Hindlimb muscle (tissue), 1 donor: ENCODE data around the gene RSPO1. TPM values are rescaled to one million over a fixed set of nuclear protein-coding genes. Genes with fewer than 3 reads are reported as not detected.
"Not testable (repeated sequence)": the region's sequence is repeated elsewhere in the genome, so short reads cannot be mapped to it uniquely, and the experiment has no call there.

ENCODE experiments used
- DNase-seq: peaks from one replicate; pipeline ENCODE4 v3.0.0-alpha.2; 2013
- polyA plus RNA-seq: library from polyadenylated mRNA; unstranded; fragments of 120-200 nt; gene quantifications from one replicate; pipeline ENCODE4 v1.2.1, GENCODE V29; 2013; ENCODE audit not compliant: insufficient read length

RSPO1 gene, protein sequence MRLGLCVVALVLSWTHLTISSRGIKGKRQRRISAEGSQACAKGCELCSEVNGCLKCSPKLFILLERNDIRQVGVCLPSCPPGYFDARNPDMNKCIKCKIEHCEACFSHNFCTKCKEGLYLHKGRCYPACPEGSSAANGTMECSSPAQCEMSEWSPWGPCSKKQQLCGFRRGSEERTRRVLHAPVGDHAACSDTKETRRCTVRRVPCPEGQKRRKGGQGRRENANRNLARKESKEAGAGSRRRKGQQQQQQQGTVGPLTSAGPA
- not detected for polyA plus RNA-seq

DNA sequence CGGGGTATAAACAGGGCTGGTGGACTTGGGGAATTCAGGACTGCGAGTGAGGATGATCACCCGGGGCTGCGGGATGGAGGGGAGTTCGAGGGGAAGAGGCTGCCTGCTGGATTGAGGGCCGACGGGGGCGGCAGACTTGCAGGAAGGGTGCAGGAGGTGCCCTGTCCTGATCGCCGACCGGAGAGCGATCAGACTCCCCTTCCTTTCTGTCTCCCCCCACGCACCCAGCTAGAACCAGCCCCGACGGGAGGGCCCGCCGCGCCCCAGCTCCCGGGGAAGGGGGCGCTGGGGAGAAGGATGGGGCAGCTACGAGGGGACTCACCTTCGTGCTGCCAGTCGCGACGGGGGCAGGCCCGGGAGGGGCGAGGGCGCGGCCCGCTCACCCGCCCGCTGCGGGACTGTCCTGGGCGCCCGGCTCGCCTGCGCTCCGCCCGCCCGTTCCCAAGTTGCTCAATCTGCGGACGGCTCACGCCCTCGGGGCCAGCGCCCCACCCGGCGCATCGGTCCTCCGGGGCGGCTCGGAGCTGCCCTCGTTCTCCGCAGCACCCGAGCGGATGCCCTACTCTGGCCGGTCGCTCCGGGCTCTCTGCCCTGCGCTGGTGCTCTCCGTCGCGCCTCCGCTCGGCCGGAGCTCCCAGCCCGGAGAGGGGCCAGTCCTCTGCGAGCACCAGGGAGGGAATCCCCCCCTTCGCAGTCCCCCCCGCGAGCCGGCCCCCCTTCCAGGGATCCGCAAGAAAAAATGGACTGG, at the start of gene RSPO1:
TSS of gene RSPO1 (minus strand) at position 649 of the 748 bp plus-strand sequence. CDS start 5,231 bp downstream, outside the sequence.
- peak; percentile 6 for DNase-seq

DNA sequence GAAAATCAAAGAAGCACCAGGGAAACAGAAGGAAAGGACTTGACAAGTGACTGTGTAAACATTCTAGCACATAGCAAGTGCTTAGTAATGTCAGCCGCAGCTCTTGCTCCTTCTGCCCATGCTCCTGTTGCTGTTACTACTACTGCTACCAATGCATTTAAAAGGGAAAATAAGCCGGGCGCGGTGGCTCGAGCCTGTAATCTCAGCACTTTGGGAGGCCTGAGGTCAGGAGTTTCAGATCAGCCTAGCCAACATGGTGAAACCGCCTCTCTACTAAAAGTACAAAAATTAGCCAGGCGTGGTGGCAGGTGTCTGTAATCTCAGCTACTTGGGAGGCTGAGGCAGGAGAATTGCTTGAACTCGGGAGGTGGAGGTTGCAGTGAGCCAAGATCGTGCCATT, 49.5 kb upstream of the RSPO1 start:
- not testable (repeated sequence) for DNase-seq

DNA sequence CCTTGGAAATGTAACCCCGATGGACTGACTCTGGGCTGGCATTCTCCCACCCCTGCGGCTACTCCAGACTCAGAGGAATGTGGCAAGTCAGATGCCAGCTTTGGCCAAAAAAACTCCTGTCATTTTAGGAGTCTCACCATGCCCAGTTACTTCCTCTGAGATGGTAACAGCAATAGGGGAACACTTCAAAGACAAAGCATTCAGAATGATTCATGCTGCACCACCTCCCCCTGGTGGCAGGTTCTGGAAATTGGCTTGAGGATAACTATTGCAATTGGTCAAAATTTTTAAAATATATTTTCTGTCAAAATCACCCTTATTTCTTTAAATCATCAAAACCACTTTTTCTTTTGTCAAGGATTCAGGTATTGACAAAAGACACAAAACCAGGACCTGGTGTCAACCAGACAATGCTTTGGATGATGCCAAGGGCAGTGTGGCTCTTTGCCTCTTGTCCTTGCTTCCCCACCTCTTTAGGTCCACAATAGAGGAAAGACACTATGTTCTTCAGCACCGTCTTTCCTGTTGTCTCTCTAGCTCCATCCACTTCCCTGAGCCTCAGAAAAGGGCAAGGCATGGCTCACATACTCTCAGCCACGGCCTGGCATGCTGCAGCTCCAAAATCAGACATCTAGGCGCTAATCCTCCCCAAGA, 47.8 kb upstream of the RSPO1 start:
- DNase-seq = peak; percentile 63

DNA sequence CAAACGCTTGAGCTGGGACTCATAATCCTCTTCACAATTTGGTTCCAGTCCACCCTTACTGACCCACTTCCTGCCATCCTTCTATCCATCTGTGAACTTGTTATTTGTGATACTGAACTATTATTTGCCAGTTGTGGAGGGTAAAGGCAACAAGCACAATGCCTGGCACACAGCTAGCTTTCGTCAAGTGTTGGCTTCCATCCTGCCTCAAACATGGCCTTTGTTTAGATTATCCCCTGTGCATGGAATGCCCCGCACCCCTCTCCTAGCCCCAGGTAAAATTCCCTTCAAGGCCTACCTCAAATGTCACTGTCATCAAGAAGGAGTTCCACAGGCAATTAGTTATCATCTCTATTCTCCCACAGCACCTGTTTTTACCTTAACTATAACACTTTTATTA, 46.2 kb upstream of the RSPO1 start:
- no peak for DNase-seq

DNA sequence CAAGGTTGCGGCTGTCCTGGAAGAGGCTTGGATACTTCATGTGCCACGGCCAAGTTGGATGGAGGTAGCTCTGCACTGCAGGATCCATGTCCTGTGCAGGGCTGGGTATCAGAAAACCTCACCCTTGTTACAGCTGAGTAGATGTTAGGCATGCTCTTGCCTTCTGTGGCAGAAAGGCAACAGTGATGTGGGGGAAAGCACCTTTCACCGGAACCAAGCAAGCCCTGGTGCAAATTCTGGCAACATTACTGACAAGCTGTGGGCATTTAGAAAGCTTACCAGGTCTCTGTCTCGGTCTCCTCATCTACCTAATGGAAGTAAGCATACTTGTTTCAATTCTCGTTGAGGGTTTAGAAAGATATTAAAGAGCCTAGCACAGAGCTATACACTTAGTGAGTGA, 43.1 kb upstream of the RSPO1 start:
- no peak for DNase-seq

DNA sequence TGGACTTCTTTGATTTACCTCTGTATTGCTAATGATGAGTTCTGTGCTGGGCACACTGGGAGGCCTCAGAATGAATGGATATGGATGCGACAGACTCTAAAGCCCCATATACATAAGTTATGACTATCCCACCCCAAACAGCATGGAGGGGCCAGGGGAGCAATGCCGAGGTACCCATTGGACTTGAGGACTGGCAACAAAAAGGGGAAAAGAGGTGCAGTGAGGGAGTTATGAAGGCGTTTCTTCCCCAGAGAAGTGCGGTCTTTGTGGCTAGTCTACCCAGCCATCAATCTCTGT, 42.4 kb upstream of the RSPO1 start:
- DNase-seq = no peak

DNA sequence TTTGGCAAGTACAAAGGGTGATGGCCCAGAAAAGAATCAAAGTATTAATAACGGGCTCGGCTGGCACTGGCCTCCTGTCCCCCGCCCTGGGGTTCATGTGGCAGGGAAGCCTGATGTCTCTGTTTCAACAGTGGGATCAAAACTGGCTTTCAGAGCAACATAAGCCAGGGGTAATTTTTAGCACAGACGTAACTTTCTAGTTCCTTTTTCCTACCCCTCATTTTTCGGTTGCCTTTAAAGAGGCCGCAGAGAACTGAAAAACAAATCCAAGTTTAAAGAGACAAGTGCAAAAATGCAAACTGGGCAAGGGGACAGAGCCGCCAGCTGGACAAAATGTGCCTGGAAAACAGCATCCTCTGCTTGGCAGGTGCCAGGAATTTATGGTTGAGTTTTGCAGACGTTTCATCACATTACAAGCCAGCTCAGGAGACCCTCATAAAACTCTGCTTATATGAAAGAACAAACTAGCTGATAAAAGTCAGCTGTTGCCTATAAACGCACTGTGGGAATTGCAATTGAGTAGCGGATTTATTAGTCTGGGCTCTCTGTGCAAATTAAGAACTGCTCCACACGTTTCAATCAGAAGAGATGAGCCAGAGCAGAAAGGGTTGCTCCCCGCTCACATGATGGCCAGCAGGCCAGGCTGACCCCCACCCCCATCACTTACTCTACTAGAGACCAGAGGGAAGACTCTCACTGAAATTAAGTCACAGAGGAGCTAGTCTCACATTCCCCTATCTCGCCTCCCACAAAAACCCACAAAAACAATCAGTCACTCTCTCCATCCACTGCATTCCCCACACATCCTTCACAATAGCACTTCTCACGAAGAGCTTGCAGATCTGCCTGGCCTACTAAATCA, 41.8 kb upstream of the RSPO1 start:
- DNase-seq = peak; percentile 59

DNA sequence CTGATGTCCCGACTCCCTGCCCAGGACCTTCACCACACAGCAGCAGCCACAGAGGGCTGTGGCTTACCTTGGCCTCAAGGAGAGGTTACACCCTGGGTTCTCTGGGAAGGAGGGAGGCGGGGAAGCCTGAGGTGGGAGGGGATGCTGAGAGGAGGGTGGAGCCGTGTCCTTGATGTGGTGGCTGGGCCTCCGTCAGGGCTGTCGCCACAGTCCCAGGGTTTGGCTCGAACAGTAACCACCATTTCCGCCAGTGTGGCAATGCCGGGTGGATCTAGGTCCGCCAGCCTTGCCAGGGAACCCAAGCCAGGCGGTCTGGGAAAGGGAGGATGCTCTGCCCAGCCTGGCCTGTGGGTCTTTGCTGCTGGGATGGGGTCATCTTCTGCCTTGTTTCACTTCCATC, 39.2 kb upstream of the RSPO1 start:
- DNase-seq = no peak

DNA sequence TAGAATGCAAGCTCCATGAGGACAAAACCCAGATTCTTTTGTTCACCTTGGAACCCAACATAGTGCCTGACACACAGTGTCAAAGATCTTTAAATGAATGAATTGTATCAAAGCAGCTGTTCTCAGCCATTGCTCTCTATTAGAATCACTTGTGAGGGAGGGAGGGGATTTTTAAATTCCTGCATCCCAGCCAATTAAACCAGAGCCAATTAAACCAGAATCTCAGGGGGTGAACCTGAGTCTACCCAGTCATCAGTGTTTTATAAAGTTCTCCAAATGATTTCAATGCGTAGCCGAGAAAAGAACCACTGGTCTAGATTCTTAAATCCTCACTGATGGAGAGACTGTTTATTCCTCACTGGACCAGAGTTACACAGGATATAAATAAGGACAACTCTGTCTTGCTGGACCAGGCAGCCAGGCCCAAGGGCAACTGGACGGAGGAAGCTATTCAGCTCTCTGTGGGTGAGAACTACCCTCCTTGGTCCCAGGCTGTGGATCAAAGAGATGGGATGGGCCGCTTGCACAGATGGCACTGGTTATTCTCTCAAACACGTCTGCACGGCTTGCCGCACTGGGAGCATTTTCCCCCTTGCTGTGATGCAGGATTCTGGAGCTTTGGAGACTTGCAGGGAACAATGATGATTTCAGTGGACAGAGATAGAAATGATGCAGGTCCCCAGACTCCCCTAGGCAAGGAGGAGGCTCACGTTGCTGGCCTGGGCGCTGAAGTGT, 37.6 kb upstream of the RSPO1 start:
- no peak for DNase-seq

DNA sequence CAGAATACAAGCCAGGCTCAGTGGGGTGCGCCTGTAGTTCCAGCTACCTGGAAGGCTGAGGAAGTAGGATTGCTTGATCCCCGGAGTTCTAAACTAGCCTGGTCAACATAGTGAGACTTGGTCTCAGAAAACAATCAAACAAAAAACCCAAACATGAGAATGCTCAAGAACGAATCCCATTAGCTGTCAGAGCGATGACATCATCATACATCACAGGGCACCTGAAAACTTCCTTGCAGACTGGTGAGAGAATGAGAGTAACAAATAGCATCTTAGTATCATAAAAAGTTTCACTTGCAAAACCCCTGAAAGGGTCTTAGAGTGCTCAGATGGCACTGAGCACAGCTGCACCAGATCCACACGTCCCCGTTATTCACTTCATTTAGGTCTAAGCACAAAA, 36.6 kb upstream of the RSPO1 start:
- no peak for DNase-seq

DNA sequence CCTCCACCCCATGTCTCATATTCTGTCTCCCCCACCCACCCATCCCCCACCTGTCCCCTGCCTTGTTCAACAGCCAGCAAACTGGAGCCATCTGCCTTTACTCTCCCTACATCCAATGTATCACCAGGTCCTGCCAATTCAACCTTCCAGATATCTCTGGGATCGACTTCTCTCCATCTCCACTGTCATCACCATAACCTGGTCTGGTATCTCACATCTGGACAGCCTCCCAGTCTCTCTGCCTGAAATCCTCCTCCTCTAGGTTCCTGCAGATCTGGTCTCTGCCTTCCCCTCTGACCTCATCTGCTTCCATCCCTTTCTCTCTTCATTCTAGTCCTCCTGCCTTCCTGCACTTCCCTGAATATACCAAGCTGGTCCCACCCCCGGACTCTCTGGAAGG, 35.4 kb upstream of the RSPO1 start:
- no peak for DNase-seq

DNA sequence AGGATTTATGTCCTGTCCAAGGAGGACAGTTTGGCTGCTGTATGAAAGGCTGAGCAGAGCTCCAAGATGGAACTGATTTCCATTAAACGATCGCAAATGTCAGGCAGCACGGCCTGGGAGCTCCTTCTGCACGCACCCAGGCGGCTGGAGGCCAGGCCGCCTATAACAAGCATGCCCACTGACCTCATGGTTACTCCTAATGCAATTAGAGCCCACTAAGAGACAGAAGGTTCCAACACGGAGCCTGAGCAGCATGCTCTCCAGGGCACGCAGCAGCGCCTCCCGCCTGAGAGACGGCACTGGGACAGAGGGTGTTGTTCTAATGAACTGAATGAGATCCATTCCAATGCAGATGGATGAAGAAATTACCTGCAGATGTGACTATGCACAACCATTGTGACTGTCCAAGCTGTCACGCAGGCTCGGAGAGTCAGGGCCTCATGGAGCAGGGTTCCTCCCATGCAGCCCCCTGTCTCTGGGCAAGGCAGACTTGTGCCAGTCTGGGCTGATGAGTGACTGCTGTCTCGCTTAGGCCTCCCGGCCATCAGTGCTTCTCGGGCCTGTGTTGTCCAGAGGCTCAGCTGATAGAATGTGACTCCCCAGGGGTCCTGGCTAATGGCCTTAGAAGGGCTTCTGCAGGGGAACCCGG, 32.5 kb upstream of the RSPO1 start:
- peak; percentile 38 for DNase-seq

DNA sequence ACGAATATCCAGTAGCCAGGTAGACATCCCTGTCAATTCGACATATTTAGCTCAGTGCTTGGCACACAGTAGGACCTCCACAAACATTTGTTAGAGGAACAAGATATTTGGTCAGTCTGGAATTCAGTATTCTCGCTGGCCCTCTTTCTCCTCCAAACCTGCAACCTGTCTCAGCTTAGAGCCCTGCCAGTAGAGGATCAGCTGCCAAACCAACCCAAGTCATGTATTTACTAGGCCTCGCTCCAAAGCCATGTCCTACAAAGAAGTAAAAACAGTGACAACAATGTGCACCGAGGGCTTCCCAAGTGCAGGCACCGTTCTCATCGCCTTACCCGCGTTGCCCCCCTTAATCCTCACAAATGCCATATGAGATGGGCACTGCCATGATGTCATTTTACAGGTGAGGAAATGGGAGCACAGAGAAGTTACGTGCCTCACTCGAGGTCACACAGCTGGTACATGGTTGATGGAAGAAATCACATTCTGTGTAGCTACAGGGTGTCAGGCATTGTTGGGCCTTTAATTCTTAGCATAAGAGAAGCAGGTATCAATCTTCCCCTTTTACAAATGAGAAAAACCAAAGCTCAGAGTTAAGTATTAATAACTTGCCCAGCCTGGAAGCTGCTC, 31.7 kb upstream of the RSPO1 start:
- DNase-seq = no peak

DNA sequence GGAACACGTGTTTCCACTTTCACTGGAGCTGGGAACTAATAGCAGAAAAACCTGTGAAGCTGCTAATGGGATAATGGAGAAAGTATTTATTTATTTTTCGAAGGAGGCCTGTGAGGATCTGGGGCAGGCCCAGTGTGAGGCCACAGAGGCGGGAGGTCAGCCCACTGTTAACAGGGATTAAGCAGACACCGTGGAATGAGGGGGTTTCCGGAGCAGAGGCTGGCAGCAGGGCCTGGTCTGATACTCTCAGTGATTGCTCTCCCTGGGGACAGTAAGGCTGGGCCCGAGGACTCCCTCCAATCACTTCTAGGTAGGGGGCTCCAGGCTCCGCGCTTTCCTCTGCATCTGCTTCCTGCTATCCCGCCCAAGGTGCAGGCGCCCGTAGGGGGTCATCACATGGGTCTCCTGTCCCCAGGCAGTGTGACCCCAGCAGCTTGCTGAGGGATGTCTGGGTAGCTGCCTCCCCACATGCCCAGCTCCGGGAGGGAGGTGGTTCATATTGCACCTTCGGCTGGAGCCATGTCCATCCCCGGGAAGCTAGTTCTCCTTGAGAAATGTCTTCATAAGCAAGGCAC, 28.8 kb upstream of the RSPO1 start:
- no peak for DNase-seq

DNA sequence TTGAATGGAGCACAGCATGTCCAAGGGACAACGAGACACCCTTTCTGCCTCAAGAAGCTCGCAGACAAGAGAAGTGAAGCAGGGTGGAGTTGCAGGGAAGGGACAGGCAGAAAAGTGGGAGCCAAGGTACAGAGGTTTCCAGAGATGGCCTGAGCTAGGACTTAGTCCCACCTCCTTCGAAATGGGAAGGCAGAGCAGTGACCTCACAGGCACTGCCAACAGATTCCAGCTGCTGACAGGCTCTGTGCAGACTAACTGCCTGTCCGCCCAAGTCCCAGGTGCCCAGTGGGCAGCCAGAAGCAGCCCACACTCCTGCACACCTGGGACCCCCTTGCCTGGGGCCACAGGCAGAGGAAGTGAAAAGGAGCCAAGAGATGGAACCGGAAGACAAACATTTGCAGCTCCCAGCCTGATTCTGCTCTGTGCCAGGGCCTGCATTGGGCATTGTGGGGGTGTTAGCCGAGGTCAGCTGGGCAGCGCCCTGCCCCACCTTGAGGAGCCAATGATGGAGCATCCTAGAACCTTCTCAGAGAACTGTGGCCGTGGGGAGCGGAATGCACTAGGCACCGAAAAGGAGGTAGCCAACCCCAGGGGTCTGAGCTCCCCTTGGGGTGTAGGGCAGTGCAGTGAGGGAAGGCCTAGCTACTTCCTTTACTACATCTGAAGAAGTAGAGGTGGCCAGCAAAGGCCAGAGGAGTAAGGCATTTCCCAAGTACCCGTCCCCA, 27.5 kb upstream of the RSPO1 start:
- DNase-seq = no peak

DNA sequence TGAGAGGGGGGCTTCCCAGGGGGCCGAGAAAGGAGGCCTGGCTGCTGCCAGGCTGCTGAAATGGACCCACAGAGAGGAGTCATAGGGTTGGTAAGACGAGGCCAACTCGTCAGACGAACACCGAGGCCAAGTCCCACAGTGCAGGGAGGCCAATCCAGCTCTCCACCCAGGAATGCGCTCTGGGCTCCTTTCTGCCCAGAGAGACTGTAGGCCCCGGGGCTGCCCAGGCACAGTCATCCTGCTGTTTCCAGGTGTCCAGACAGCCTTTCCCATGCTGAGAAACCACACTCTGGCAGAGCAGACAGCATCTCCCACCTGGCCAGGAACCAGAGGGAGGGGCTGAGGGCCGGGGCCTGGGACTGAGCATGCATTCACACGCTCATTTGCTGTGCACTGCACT, 26.7 kb upstream of the RSPO1 start:
- no peak for DNase-seq

DNA sequence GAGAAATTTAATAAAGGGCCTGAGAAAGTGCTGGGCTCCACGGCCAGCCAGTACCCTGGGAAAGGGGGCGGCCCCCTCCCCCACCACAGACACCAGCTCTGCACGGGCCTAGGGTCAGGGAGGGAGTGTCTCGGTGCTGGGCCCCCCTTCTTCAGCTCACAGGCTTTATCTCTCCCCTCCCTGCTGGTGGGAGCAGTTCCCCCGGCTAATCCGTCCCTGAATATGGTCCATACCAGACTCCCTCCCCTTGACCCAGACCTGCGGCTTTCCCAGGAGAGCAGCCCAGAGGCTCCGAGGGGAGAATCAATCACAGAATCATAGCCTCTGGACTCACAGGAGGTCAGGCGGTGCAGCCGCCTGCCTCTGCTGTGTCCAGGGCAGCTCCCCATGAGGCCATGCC, 26.0 kb upstream of the RSPO1 start:
- no peak for DNase-seq

DNA sequence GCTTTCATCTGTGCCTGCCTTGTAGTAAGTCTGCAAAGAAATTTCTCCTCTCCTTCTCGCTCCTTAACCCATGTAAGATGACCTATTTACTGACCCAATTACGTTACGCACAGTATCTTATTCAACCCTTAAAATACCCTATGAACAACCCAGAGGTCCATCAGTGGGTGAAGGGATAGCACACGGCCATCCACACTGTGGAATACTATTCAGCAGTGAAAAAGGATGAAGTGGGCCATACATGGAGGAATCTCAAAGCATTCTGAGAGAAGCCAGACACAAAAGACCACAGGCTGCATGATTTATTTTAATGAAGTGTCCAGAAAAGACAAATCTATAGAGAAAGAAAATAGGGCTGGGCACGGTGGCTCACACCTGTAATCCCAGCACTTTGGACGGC, 23.8 kb upstream of the RSPO1 start:
- DNase-seq = no peak

DNA sequence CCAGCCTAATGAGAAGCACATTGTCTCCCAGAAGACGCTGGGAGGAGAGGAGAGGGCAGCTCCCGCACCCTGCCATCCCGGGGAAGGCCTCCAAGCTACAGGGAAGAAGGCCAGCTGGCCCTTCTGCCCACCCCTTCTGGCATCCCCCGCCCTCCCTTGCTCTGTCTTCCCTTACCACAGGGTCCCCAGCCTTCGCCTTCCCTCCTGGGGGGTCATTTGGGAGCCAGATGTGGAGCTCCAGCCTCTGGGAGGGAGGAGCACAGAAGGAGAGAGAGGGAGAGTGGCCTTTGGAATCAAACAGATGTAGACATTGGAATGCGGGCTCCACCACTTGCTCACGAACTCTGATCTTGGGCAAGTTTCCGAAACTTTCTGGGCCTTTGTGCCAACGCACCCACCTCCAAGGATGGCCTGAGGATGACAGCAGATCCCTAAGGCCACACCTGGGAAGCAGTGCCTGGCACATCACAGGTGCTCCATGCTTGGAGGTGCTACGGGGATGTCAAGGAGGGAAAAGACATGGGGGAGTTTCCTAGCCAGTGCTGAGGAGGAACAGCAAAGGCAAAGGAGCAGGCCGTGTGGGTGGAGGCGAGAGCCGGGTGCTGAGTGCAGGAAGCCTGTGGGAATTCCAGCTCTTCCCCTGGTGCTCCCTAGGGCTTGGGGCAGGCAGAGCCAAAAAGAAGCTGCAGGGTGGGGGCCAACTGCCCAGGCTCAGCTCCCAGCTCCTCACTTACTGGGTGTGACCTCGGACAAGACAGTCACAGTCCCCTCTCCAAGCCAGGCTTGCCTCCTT, 23.1 kb upstream of the RSPO1 start:
- DNase-seq = no peak
